Sigmoid colon (tissue), 7 donors: ENCODE results near the gene APOOL. TPM values are rescaled to one million over a fixed set of nuclear protein-coding genes. Genes with fewer than 3 reads are reported as not detected.
"Not testable (repeated sequence)": the region's sequence is repeated elsewhere in the genome, so short reads cannot be mapped to it uniquely, and the experiment has no call there.

Experiments
- DNase-seq: peaks from one replicate; pipeline ENCODE4 v3.0.0-alpha.2; 2019
- H3K27ac ChIP-seq, 4 donors: fragments of 200-600 bp; sonication (generic); one replicate each; pipeline ENCODE4 v1.5.1; 2016 to 2019; ENCODE audit warnings: mild to moderate bottlenecking in 1 of 4
- H3K27me3 ChIP-seq, 3 donors: fragments of 200-600 bp; sonication (generic); one replicate each; pipeline ENCODE4 v1.5.1; 2019; ENCODE audit warnings: mild to moderate bottlenecking in 1 of 3
- H3K36me3 ChIP-seq, 4 donors: fragments of 200-600 bp; sonication (generic); one replicate each; pipeline ENCODE4 v1.5.1; 2016 to 2019
- H3K4me1 ChIP-seq, 4 donors: fragments of 200-600 bp; sonication (generic); one replicate each; pipeline ENCODE4 v1.5.1; 2017 to 2019
- H3K4me3 ChIP-seq, 4 donors: fragments of 200-600 bp; sonication (generic); one replicate each; pipeline ENCODE4 v1.5.1; 2017 to 2019; ENCODE audit warnings: mild to moderate bottlenecking in 2 of 4, moderate library complexity in 1 of 4
- H3K9me3 ChIP-seq, 4 donors: fragments of 200-600 bp in 3 of 4; sonication (generic) in 3 of 4; one replicate each; pipeline versions ENCODE4 v1.5.1 to v1.6.1; 2013 to 2019
- EP300 ChIP-seq, 4 donors: sonication (generic); formaldehyde crosslinking; IDR thresholded peaks; one replicate each; pipeline ENCODE4 v1.6.1; 2017; ENCODE audit warnings: antibody characterized with exemption in 4 of 4
- POLR2A ChIP-seq, 2 donors: fragments of 450-650 bp; IDR thresholded peaks; one replicate each; pipeline ENCODE4 v1.6.1; 2016; ENCODE audit warnings: antibody characterized with exemption in 2 of 2, mild to moderate bottlenecking in 2 of 2, moderate library complexity in 2 of 2
- POLR2AphosphoS5 ChIP-seq, 4 donors: sonication (generic); formaldehyde crosslinking; IDR thresholded peaks; one replicate each; pipeline ENCODE4 v1.6.1; 2017; ENCODE audit warnings: antibody characterized with exemption in 4 of 4
- WGBS, 2 donors: extraction: QIAGEN DNeasy Blood & Tissue Kit; methylation state at CpG; one replicate each; pipeline ENCODE4 v1.1.7; 2013; 5-methylcytosine and 5-hydroxymethylcytosine counted together
- intact Hi-C: fragments of 100-400 bp; cut with DNase I; formaldehyde crosslinking; loops from one replicate; pipeline ENCODE4 v1.15.1; 2023
- polyA plus RNA-seq, 3 donors: library from polyadenylated mRNA; stranded (reverse); fragments of 200-250 nt; gene quantifications; one replicate each; pipeline ENCODE4 v1.2.3, GENCODE V29; 2013
- total RNA-seq, 4 donors: library from RNA; depleted of rRNA; stranded (reverse); fragments of >200 nt; gene quantifications; one replicate each; pipeline ENCODE4 v1.1.0, GENCODE V29; 2016
- TF ChIP-seq, protein P1 (sequence below), 4 experiments: fragments of 450-650 bp in 3 of 4; fragments of 200-600 bp in 1 of 4; IDR thresholded peaks; one replicate each; pipeline ENCODE4 v1.5.1; 2016 to 2019; ENCODE audit warnings: antibody characterized with exemption in 4 of 4, mild to moderate bottlenecking in 3 of 4, moderate library complexity in 2 of 4
- donor health status: healthy with polysubstance abuse.
- donor health status: Bipolar disorder and iron deficiency.
- donor health status: healthy.

Gene APOOL
- total RNA-seq = 10 to 100 TPM in 2 of 4 donors, 1 to 10 TPM in 2; 8.1 to 16.8 (median 10.5) TPM
- 1 to 10 TPM; 3.0 to 6.3 (median 4.4) TPM for polyA plus RNA-seq

DNA sequence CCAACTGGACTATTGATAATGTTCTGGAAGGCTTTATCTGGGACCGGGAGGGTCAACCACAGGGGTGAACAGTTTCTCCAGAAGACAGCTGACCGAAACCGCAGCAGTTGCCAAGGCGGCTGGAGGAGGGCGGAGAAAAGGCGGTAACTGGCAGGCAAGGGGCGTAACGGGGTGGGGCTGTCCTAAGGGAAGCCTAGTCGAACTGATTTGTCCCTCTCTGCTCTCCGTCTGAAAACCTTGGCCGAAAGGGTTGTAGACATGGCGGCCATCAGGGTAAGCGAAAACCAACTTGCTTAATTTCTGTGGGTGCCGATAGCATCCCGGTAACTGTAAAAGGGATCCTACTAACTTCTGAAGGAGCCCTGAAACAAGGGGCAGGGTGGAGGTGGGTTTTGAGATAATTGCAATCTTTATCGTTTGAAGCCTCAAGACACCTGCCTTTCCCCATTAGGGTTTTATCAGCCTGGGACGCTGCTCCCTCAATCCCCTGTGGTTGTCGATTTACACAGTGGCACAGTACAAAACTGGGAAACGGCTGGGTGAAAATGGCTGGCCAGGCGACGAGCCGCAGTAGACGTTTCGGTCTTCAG is at the start of gene APOOL:
Gene APOOL (plus strand): TSS at position 223 of the 590 bp plus-strand sequence. CDS start 36 bp downstream, at position 259.
- peak; percentile 91 for DNase-seq

GRCh38 chrX:84956304-84956703 is 47.4 kb upstream of the APOOL start:
- H3K4me1 ChIP-seq = no peaks in the 10 kb centered on the region
- no peaks in the 10 kb centered on the region for H3K36me3 ChIP-seq
- H3K27me3 ChIP-seq = no peaks in the 10 kb centered on the region
- DNase-seq = no peak
- TF ChIP-seq, protein P1, sequence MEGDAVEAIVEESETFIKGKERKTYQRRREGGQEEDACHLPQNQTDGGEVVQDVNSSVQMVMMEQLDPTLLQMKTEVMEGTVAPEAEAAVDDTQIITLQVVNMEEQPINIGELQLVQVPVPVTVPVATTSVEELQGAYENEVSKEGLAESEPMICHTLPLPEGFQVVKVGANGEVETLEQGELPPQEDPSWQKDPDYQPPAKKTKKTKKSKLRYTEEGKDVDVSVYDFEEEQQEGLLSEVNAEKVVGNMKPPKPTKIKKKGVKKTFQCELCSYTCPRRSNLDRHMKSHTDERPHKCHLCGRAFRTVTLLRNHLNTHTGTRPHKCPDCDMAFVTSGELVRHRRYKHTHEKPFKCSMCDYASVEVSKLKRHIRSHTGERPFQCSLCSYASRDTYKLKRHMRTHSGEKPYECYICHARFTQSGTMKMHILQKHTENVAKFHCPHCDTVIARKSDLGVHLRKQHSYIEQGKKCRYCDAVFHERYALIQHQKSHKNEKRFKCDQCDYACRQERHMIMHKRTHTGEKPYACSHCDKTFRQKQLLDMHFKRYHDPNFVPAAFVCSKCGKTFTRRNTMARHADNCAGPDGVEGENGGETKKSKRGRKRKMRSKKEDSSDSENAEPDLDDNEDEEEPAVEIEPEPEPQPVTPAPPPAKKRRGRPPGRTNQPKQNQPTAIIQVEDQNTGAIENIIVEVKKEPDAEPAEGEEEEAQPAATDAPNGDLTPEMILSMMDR (IDR thresholded peaks at IDR 0.05) = no peak
- TF ChIP-seq EP300 (IDR thresholded peaks at IDR 0.05) (no peak), POLR2A (IDR thresholded peaks at IDR 0.05) (no peak), POLR2AphosphoS5 (IDR thresholded peaks at IDR 0.05) (no peak)
- intact Hi-C loops = no loop called here
- no peak overlapping the region for H3K27ac ChIP-seq
- WGBS, 2 donors = 5 to 51% methylated on average over 1 of the region's 1 CpG
- no peaks in the 10 kb centered on the region for H3K9me3 ChIP-seq
- H3K4me3 ChIP-seq = no peak overlapping the region

More for the DNA sequence above, at the start of gene APOOL:
- Histone ChIP-seq H3K4me1 (peaks cover 0 to 7% (median 3%) of the 10 kb centered on the region in 4 donors), H3K36me3 (no peaks in the 10 kb centered on the region), H3K27me3 (no peaks in the 10 kb centered on the region), H3K4me3 (peak within 1 kb of the TSS; percentile 48 to 65 (median 58)), H3K9me3 (no peaks in the 10 kb centered on the region), H3K27ac (peak within 1 kb of the TSS; percentile 46 to 75 (median 62))
- TF ChIP-seq POLR2A (IDR thresholded peaks at IDR 0.05) (no peak), POLR2AphosphoS5 (IDR thresholded peaks at IDR 0.05) (peak; percentile 22 to 63 (median 58)), EP300 (IDR thresholded peaks at IDR 0.05) (no peak)
- TF ChIP-seq, protein P1 (IDR thresholded peaks at IDR 0.05) = no peak
- intact Hi-C loops = no loop called here
- WGBS, 2 donors = 0% methylated on average over 24 of the region's 24 CpGs

DNA sequence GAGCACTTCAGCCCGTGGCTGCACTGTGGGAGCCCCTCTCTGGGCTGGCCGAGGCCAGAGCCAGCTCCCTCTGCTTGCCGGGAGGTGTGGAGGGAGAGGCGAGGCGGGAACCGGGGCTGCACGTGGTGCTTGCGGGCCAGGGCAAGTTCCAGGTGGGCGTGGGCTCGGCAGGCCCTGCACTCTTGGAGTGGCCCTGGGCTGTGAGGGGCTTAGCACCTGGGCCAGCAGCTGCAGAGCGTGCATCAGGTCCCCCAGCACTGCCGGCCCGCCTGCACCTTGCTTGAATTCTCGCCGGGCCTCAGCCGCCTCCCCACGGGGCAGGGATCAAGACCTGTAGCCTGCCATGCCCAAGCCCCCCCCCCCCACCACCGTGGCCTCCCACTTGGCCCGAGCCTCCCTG is 28.9 kb upstream of the APOOL start:
- Histone ChIP-seq H3K9me3 (peaks cover 0 to 2% (median 0%) of the 10 kb centered on the region in 4 donors), H3K27ac (no peak overlapping the region), H3K4me1 (no peaks in the 10 kb centered on the region), H3K36me3 (no peaks in the 10 kb centered on the region), H3K4me3 (no peak overlapping the region), H3K27me3 (no peaks in the 10 kb centered on the region)
- no peak for TF ChIP-seq EP300 (IDR thresholded peaks at IDR 0.05)
- no peak for TF ChIP-seq POLR2AphosphoS5 (IDR thresholded peaks at IDR 0.05)
- TF ChIP-seq POLR2A (IDR thresholded peaks at IDR 0.05) = no peak
- TF ChIP-seq, protein P1 (IDR thresholded peaks at IDR 0.05) = no peak
- DNase-seq = no peak
- 90 to 92% methylated on average over 19 of the region's 19 CpGs for WGBS, 2 donors
- intact Hi-C loops = no loop called here

- intact Hi-C loops, H3K9me3 ChIP-seq, H3K36me3 ChIP-seq, H3K27me3 ChIP-seq, H3K4me3 ChIP-seq, H3K27ac ChIP-seq, H3K4me1 ChIP-seq, DNase-seq: not testable (repeated sequence)
- WGBS, 2 donors = 95 to 97% methylated on average over 5 of the region's 5 CpGs
Measured at GRCh38 chrX:84991739-84992138, 11.9 kb upstream of the APOOL start.

GRCh38 chrX:84993150-84993549 is 10.5 kb upstream of the APOOL start:
- H3K4me3 ChIP-seq = no peak overlapping the region
- H3K4me1 ChIP-seq = no peaks in the 10 kb centered on the region
- H3K36me3 ChIP-seq = no peaks in the 10 kb centered on the region
- intact Hi-C loops = no loop called here
- no peaks in the 10 kb centered on the region for H3K27me3 ChIP-seq
- TF ChIP-seq EP300 (IDR thresholded peaks at IDR 0.05) = no peak
- TF ChIP-seq POLR2A (IDR thresholded peaks at IDR 0.05) = no peak
- TF ChIP-seq POLR2AphosphoS5 (IDR thresholded peaks at IDR 0.05) = no peak
- WGBS, 2 donors = 94 to 95% methylated on average over 1 of the region's 1 CpG
- H3K27ac ChIP-seq = no peak overlapping the region
- no peak for DNase-seq
- H3K9me3 ChIP-seq = no peaks in the 10 kb centered on the region

- DNase-seq = no peak
- H3K36me3 ChIP-seq = no peaks in the 10 kb centered on the region
- WGBS, 2 donors = 84 to 90% methylated on average over 1 of the region's 1 CpG
- intact Hi-C loops = no loop called here
- TF ChIP-seq POLR2A (IDR thresholded peaks at IDR 0.05) = no peak
- no peak for TF ChIP-seq POLR2AphosphoS5 (IDR thresholded peaks at IDR 0.05)
- no peak for TF ChIP-seq EP300 (IDR thresholded peaks at IDR 0.05)
- TF ChIP-seq, protein P1 (IDR thresholded peaks at IDR 0.05) = no peak
- no peaks in the 10 kb centered on the region for H3K27me3 ChIP-seq
- no peak overlapping the region for H3K27ac ChIP-seq
- H3K4me3 ChIP-seq = no peak overlapping the region
- peaks cover 0 to 7% (median 3%) of the 10 kb centered on the region in 4 donors for H3K4me1 ChIP-seq
- no peaks in the 10 kb centered on the region for H3K9me3 ChIP-seq
Measured at GRCh38 chrX:85001344-85001743, 2.3 kb upstream of the APOOL start.
